ENCODE measurements around the gene ACOXL. TPM values are rescaled to one million over a fixed set of nuclear protein-coding genes. Genes with fewer than 3 reads are reported as not detected.

The ACOXL gene
- total RNA-seq, 1 experiment from 2014 or later = not detected

DNA sequence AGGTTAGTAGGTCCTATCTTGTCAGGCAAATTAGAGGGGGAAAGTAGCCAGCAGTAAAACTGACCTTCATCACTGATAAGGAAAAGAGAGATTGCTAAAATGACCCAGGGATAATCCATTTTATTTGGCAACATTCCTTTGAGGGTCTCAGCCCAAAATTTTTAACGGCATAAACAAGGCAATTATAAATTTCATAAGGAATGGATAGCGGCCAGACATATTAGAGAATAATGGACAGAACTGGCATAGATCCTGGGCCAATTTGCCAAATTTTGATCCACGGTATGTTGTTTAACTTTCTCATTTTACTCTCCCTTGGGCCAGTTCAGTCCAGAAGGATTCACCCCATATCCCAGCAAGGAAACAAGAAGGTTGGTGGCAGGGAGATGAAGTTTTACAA is 217.9 kb downstream of the ACOXL start:
- Histone ChIP-seq H3K4me3 (ENCODE audit: low read length) (no peak overlapping the region), H3K4me1 (ENCODE audit: low read length) (no peaks in the 10 kb centered on the region), H3K9me2 (replicated peaks; ENCODE audit: insufficient read depth, low read length) (no peaks in the 10 kb centered on the region), H3K79me2 (ENCODE audit: low read length) (no peaks in the 10 kb centered on the region), H3K9ac (ENCODE audit: low read length) (no peak overlapping the region), H2AFZ (ENCODE audit: low read length) (no peak overlapping the region), H4K20me1 (ENCODE audit: insufficient read depth, low read depth, low read length) (no peaks in the 10 kb centered on the region), H3K27me3 (ENCODE audit: low read length) (no peaks in the 10 kb centered on the region), H3K4me2 (ENCODE audit: low read depth, low read length, poor library complexity, severe bottlenecking) (no peak overlapping the region), H3K36me3 (ENCODE audit: insufficient read depth, low read length) (no peaks in the 10 kb centered on the region), H3K9me3 (ENCODE audit: low read length) (no peaks in the 10 kb centered on the region), H3K27ac (ENCODE audit: low read length) (no peak overlapping the region)
- DNase-seq = no peak

DNA sequence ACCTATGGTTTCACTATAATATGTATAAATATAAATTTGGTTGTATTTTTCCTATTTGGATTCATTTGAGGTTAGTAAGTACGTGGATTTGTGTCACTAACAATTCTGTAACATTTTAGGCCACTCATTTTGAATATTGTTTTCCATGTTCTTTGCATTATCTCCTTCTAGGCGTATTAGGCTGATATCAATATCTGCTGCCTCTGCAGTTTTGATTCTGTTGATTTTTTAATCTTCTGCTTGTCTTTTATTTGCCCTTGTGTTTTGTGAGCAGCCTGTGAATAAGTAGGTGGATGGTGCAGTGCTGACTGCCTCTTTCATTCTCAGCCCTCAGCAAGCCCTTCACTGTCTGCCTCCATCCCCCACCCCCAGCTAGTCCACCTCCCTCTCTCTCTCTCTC is 222.7 kb downstream of the ACOXL start:
- Histone ChIP-seq H3K4me3 (ENCODE audit: low read length) (no peak overlapping the region), H3K27me3 (ENCODE audit: low read length) (no peaks in the 10 kb centered on the region), H3K36me3 (ENCODE audit: insufficient read depth, low read length) (no peaks in the 10 kb centered on the region), H3K9me3 (ENCODE audit: low read length) (no peaks in the 10 kb centered on the region), H3K9me2 (replicated peaks; ENCODE audit: insufficient read depth, low read length) (no peaks in the 10 kb centered on the region), H3K79me2 (ENCODE audit: low read length) (no peaks in the 10 kb centered on the region), H3K4me1 (ENCODE audit: low read length) (no peaks in the 10 kb centered on the region), H3K27ac (ENCODE audit: low read length) (no peak overlapping the region), H3K4me2 (ENCODE audit: low read depth, low read length, poor library complexity, severe bottlenecking) (no peak overlapping the region), H3K9ac (ENCODE audit: low read length) (no peak overlapping the region), H4K20me1 (ENCODE audit: insufficient read depth, low read depth, low read length) (no peaks in the 10 kb centered on the region), H2AFZ (ENCODE audit: low read length) (no peak overlapping the region)
- DNase-seq = no peak

DNA sequence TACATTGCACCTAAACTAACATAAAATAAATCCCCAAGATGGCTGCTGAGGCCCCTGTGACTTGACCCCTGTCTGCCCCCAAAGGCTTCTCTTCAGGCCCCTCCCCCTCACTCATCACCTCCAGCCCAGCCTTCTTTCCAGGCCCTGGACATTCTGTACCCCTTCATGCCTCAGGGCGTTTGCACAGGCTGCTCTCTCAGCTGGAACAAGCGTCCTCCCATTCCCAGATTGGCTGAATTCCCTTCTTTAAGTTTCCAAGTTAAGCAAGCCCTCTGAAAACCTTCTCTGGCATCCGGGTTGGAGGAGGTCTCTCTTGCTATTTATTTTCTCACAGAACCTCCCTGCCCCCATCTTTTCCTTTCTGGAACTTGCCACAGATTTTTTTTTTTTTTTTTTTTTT is 223.2 kb downstream of the ACOXL start:
- no peaks in the 10 kb centered on the region for H4K20me1 ChIP-seq (ENCODE audit: insufficient read depth, low read depth, low read length)
- H2AFZ ChIP-seq (ENCODE audit: low read length) = no peak overlapping the region
- no peaks in the 10 kb centered on the region for H3K9me2 ChIP-seq (replicated peaks; ENCODE audit: insufficient read depth, low read length)
- no peaks in the 10 kb centered on the region for H3K4me1 ChIP-seq (ENCODE audit: low read length)
- no peak for DNase-seq
- H3K27me3 ChIP-seq (ENCODE audit: low read length) = no peaks in the 10 kb centered on the region
- H3K9ac ChIP-seq (ENCODE audit: low read length) = no peak overlapping the region
- no peaks in the 10 kb centered on the region for H3K79me2 ChIP-seq (ENCODE audit: low read length)
- H3K4me2 ChIP-seq (ENCODE audit: low read depth, low read length, poor library complexity, severe bottlenecking) = no peak overlapping the region
- no peak overlapping the region for H3K4me3 ChIP-seq (ENCODE audit: low read length)
- H3K27ac ChIP-seq (ENCODE audit: low read length) = no peak overlapping the region
- no peaks in the 10 kb centered on the region for H3K9me3 ChIP-seq (ENCODE audit: low read length)
- H3K36me3 ChIP-seq (ENCODE audit: insufficient read depth, low read length) = no peaks in the 10 kb centered on the region

- Histone ChIP-seq H3K4me2 (ENCODE audit: low read depth, low read length, poor library complexity, severe bottlenecking) (no peak overlapping the region), H3K27ac (ENCODE audit: low read length) (no peak overlapping the region), H3K9ac (ENCODE audit: low read length) (no peak overlapping the region), H3K79me2 (ENCODE audit: low read length) (no peaks in the 10 kb centered on the region), H3K27me3 (ENCODE audit: low read length) (no peaks in the 10 kb centered on the region; the same call in 1 of the 2 replicates), H3K4me3 (ENCODE audit: low read length) (no peak overlapping the region), H3K4me1 (ENCODE audit: low read length) (no peaks in the 10 kb centered on the region), H3K9me3 (ENCODE audit: low read length) (no peaks in the 10 kb centered on the region; the same call in 1 of the 2 replicates), H3K9me2 (replicated peaks; ENCODE audit: insufficient read depth, low read length) (no peaks in the 10 kb centered on the region), H4K20me1 (ENCODE audit: insufficient read depth, low read depth, low read length) (no peaks in the 10 kb centered on the region), H3K36me3 (ENCODE audit: insufficient read depth, low read length) (no peaks in the 10 kb centered on the region), H2AFZ (ENCODE audit: low read length) (no peak overlapping the region)
- no peak for DNase-seq
Measured at GRCh38 chr2:110957293-110957692, 224.9 kb downstream of the ACOXL start.

DNA sequence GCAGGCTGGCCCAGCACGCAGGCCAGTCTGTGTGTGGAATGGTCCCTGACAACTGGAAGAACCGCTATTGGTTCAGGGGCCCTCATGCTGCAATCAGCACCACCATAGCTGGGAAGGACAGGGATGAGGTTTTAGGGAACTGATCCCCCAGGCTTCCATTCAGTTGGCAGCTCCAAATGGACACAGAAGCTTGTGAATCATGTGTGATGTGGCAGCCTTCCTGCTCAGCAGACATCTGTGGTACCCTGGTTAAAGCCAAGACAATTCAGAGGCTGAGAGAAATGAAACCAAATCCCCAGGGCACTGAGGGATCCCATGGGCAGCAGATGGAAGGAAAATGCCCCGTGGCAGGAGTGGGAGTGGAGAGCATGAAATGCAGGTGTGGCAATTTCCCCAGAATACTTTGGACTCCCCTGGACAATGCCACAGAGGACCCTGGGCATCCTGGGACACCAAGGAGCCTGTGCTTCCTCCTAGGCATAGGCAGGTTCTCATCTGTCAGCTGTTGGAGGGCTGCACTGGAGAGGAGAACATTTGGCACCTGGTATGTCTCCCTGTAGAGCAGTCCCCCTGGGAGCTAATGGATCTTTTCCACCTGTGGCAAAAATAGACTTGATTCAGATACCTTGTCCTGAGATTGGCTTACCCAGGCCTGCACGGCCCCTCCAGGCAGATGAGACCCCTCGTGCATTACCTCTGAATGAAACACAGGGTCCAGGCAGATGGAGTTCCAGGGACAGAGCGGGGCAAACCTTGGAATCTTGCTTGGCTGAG is 226.2 kb downstream of the ACOXL start:
- H3K27ac ChIP-seq (ENCODE audit: low read length) = no peak overlapping the region
- no peak overlapping the region for H3K4me3 ChIP-seq (ENCODE audit: low read length)
- H3K9ac ChIP-seq (ENCODE audit: low read length) = no peak overlapping the region
- H3K9me2 ChIP-seq (replicated peaks; ENCODE audit: insufficient read depth, low read length) = no peaks in the 10 kb centered on the region
- H3K36me3 ChIP-seq (ENCODE audit: insufficient read depth, low read length) = no peaks in the 10 kb centered on the region
- no peaks in the 10 kb centered on the region for H3K79me2 ChIP-seq (ENCODE audit: low read length)
- no peak overlapping the region for H3K4me2 ChIP-seq (ENCODE audit: low read depth, low read length, poor library complexity, severe bottlenecking)
- no peaks in the 10 kb centered on the region for H3K4me1 ChIP-seq (ENCODE audit: low read length)
- H3K27me3 ChIP-seq (ENCODE audit: low read length) = no peaks in the 10 kb centered on the region; the same call in 1 of the 2 replicates
- H2AFZ ChIP-seq (ENCODE audit: low read length) = no peak overlapping the region
- H4K20me1 ChIP-seq (ENCODE audit: insufficient read depth, low read depth, low read length) = no peaks in the 10 kb centered on the region
- no peak for DNase-seq
- H3K9me3 ChIP-seq (ENCODE audit: low read length) = no peaks in the 10 kb centered on the region; the same call in 1 of the 2 replicates

GRCh38 chr2:110959198-110959597 is 226.8 kb downstream of the ACOXL start:
- Histone ChIP-seq H3K9me2 (replicated peaks; ENCODE audit: insufficient read depth, low read length) (no peaks in the 10 kb centered on the region), H3K9ac (ENCODE audit: low read length) (no peak overlapping the region), H3K4me2 (ENCODE audit: low read depth, low read length, poor library complexity, severe bottlenecking) (no peak overlapping the region), H3K9me3 (ENCODE audit: low read length) (no peaks in the 10 kb centered on the region; the same call in 1 of the 2 replicates), H4K20me1 (ENCODE audit: insufficient read depth, low read depth, low read length) (no peaks in the 10 kb centered on the region), H3K4me3 (ENCODE audit: low read length) (no peak overlapping the region), H3K27me3 (ENCODE audit: low read length) (no peaks in the 10 kb centered on the region; the same call in 1 of the 2 replicates), H2AFZ (ENCODE audit: low read length) (no peak overlapping the region), H3K36me3 (ENCODE audit: insufficient read depth, low read length) (no peaks in the 10 kb centered on the region), H3K79me2 (ENCODE audit: low read length) (no peaks in the 10 kb centered on the region), H3K4me1 (ENCODE audit: low read length) (no peaks in the 10 kb centered on the region), H3K27ac (ENCODE audit: low read length) (no peak overlapping the region)
- no peak for DNase-seq

- DNase-seq = no peak
- H3K79me2 ChIP-seq (ENCODE audit: low read length) = no peaks in the 10 kb centered on the region
- H3K36me3 ChIP-seq (ENCODE audit: insufficient read depth, low read length) = no peaks in the 10 kb centered on the region
- no peaks in the 10 kb centered on the region for H3K4me1 ChIP-seq (ENCODE audit: low read length)
- H3K4me3 ChIP-seq (ENCODE audit: low read length) = no peak overlapping the region
- H3K9ac ChIP-seq (ENCODE audit: low read length) = no peak overlapping the region
- H3K4me2 ChIP-seq (ENCODE audit: low read depth, low read length, poor library complexity, severe bottlenecking) = no peak overlapping the region
- no peaks in the 10 kb centered on the region; the same call in 1 of the 2 replicates for H3K27me3 ChIP-seq (ENCODE audit: low read length)
- no peaks in the 10 kb centered on the region for H3K9me2 ChIP-seq (replicated peaks; ENCODE audit: insufficient read depth, low read length)
- no peaks in the 10 kb centered on the region; the same call in 1 of the 2 replicates for H3K9me3 ChIP-seq (ENCODE audit: low read length)
- no peaks in the 10 kb centered on the region for H4K20me1 ChIP-seq (ENCODE audit: insufficient read depth, low read depth, low read length)
- no peak overlapping the region for H2AFZ ChIP-seq (ENCODE audit: low read length)
- H3K27ac ChIP-seq (ENCODE audit: low read length) = no peak overlapping the region
Measured at GRCh38 chr2:110960281-110960680, 227.9 kb downstream of the ACOXL start.

- Histone ChIP-seq H3K4me3 (ENCODE audit: low read length) (no peak overlapping the region), H3K36me3 (ENCODE audit: insufficient read depth, low read length) (no peaks in the 10 kb centered on the region), H3K9me3 (ENCODE audit: low read length) (no peaks in the 10 kb centered on the region; the same call in 1 of the 2 replicates), H2AFZ (ENCODE audit: low read length) (no peak overlapping the region), H3K4me2 (ENCODE audit: low read depth, low read length, poor library complexity, severe bottlenecking) (no peak overlapping the region), H3K27me3 (ENCODE audit: low read length) (no peaks in the 10 kb centered on the region; the same call in 1 of the 2 replicates), H3K27ac (ENCODE audit: low read length) (no peak overlapping the region), H3K4me1 (ENCODE audit: low read length) (no peaks in the 10 kb centered on the region), H3K79me2 (ENCODE audit: low read length) (no peaks in the 10 kb centered on the region), H3K9ac (ENCODE audit: low read length) (no peak overlapping the region), H4K20me1 (ENCODE audit: insufficient read depth, low read depth, low read length) (no peaks in the 10 kb centered on the region), H3K9me2 (replicated peaks; ENCODE audit: insufficient read depth, low read length) (no peaks in the 10 kb centered on the region)
- no peak for DNase-seq
Measured at GRCh38 chr2:110960954-110961353, 228.6 kb downstream of the ACOXL start.
